Central memory CD8-positive, alpha-beta T cell (primary cell): ENCODE results near the gene IL27RA.

ENCODE experiments used
- ATAC-seq: fragments of 150-1000 bp; cut with Tn5 transposase; replicated peaks from 2 replicates; pipeline ENCODE4 v1.10.0; 2022; ENCODE audit warnings: mild to moderate bottlenecking, moderate FRiP score, moderate number of reproducible peaks; ENCODE audit not compliant: poor library complexity, severe bottlenecking; ENCODE audit errors: extremely low read depth
- DNase-seq, 2 donors: peaks; one replicate each; pipeline ENCODE4 v3.0.0; 2021; ENCODE audit warnings: low spot score in 2 of 2
- H3K27ac Mint-ChIP-seq: one replicate; pipeline ENCODE4 v1.8.0; 2022; ENCODE audit warnings: low read depth, mild to moderate bottlenecking, moderate library complexity, mixed read lengths
- H3K27me3 Mint-ChIP-seq: one replicate; pipeline ENCODE4 v1.8.0; 2022; ENCODE audit warnings: mixed read lengths
- H3K36me3 Mint-ChIP-seq: one replicate; pipeline ENCODE4 v1.8.0; 2022; ENCODE audit warnings: mild to moderate bottlenecking, moderate library complexity, mixed read lengths; ENCODE audit not compliant: insufficient read depth
- H3K4me1 Mint-ChIP-seq: one replicate; pipeline ENCODE4 v1.8.0; 2022; ENCODE audit warnings: mixed read lengths
- H3K4me3 Mint-ChIP-seq: one replicate; pipeline ENCODE4 v1.8.0; 2022; ENCODE audit warnings: mild to moderate bottlenecking, moderate library complexity, mixed read lengths
- H3K9me3 Mint-ChIP-seq: one replicate; pipeline ENCODE4 v1.8.0; 2022; ENCODE audit warnings: mixed read lengths

Gene IL27RA

DNA sequence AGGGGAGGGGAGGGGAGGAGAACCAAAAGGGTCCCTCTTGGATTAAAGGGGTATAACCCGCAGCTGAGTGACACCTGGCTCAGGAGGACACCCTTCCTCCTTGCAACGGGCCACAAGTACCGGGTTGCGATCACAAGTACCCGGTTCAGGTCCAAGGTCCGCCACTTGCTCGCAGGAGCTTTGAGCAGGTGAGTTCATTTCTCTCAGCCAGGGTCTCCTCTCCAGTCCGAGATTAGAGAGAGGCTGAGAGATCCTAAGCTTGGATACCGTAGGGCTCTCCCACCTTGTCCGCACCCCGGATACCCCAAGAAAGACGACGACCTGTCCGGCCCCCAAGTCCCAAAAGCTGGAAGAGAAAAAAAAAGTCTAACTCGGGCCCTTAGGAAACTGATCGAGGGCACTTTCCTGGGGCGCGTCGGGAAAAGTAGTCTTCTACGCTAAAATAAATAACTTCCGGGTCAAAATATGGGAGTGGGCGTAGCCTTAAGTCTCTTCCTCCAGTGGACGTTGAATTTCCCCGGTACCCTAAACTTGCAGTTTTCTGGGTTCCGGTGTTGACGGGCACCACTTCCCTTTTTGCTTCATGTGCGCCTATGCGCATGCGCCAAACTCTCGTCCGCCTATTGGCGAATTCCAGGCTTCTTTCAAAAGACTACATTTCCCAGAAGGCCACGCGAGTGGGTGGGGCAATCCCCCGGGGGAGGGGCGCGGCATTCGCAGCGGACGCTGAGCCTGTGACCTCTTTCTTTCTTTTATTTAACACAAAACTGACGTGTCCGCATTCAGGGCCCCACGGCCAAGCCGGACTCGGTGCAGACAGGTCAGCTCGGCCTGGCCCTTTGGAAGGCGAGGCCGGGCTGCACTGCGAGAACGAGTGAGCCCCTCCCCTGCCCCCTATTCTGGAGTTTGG is 49.6 kb downstream of the IL27RA start:
- Mint-ChIP-seq H3K4me3 (peak overlapping the region; percentile 82), H3K27ac (peak overlapping the region; percentile 94), H3K9me3 (no peaks in the 10 kb centered on the region), H3K36me3 (peaks cover 9% of the 10 kb centered on the region), H3K27me3 (no peaks in the 10 kb centered on the region), H3K4me1 (peaks cover 11% of the 10 kb centered on the region)
- ATAC-seq (peak; percentile 96), DNase-seq (peak; percentile 100)

DNA sequence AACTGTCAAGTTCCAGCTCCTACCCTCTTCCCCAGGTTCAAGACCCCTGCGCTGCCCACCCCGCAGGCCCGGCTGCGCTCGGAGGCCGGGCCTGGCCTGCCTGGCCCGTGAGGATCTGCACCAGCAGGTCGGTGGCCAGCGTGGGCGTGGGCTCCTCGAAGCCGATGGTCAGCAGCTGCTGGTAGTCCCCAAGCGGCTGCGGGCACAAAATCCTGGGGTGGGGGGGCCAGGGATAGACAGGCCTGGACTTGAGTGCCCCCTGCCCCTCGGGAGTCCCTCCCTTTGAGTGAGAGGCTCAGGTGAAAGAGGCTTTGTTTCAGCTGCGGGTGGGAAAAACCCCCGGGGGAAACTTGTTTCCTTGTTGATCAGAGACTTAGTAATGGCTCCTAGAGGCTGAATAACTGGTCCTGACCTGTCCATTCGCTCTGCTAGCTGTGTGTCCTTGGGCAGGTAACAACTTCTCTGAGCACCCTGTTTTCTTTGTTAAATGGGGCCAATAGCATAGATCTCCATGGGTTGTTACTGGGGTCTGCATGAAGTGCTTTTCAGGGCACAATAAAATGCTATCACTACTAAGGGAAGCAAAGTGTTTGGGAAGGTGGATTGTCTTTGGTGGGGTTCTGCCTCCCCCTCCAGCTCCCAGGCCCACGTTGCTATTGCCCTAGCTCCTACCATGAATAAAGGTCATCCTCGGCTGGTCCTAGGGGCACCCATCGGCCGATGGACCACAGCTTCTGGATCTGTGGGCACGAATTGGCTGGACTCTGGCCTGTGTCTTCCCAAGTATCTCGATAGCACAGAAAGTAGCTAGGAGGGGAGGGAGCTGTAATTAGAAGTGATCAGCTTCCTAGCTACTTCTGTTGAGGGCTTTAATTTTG is 50.5 kb downstream of the IL27RA start:
- Mint-ChIP-seq H3K36me3 (peaks cover 7% of the 10 kb centered on the region), H3K4me3 (peak overlapping the region; percentile 82), H3K9me3 (no peaks in the 10 kb centered on the region), H3K27ac (peak overlapping the region; percentile 94), H3K27me3 (no peaks in the 10 kb centered on the region), H3K4me1 (peaks cover 11% of the 10 kb centered on the region)
- ATAC-seq (peak; percentile 34), DNase-seq (no peak)

DNA sequence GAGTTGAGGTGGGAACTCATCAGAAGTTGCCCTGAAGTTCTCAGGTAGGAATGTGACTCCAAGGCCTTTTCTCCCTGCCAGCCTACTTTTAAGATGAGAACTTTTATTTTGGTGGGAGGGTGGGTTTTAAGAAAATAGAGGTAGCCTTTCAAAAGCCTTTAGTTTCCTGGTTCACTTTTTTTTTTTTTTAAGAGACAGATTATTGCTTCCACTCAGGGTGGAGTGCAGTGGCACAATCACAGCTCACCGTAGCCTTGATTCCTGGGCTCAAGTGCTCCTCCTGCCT is 51.1 kb downstream of the IL27RA start:
- Mint-ChIP-seq H3K36me3 (peaks cover 7% of the 10 kb centered on the region), H3K27me3 (no peaks in the 10 kb centered on the region), H3K9me3 (no peaks in the 10 kb centered on the region), H3K4me1 (peaks cover 11% of the 10 kb centered on the region), H3K27ac (no peak overlapping the region), H3K4me3 (peak overlapping the region; percentile 82)
- ATAC-seq (no peak), DNase-seq (no peak)

DNA sequence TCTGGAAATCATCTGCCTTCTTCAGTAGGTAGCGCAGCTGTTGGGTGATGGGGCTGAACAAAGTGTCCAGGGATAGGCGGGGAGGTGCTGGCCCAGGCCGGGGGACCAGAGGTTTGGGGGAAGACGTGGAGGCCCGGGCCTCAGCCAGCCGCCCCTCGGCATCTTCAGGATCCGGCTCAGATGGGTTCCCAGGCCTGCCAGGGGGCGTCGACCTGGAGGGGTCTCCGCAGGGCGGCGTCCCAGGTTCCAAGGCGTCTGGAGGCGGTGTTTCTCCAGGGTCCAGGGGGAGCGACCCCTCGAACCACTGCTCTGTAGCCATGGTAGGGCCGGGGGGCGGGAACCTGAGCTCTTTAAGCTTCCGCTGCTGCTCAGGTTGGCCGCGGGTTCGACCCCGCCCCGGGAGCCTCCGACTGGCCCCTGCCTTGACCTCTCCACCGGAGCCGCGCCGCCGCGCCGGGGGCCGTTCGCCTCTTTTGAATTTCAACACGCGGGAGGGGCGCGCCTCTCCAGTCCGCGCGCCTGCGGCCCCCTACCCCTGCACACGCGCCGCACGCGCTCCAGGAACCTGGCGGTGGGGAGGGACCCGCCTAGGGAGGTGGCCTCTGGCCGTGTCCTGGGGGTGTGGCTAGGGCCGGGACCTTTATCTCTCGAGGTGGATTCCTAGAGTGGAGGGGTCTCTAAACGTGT is 53.9 kb downstream of the IL27RA start, which contains the start of gene C19orf67:
C19orf67 (minus strand) TSS at position 475 of the 687 bp plus-strand sequence; CDS start at position 319, 156 bp downstream.
- ATAC-seq (no peak), DNase-seq (no peak)
- Mint-ChIP-seq H3K36me3 (peaks cover 20% of the 10 kb centered on the region), H3K4me3 (no peak within 1 kb of the TSS), H3K9me3 (no peaks in the 10 kb centered on the region), H3K27me3 (no peaks in the 10 kb centered on the region), H3K27ac (no peak within 1 kb of the TSS), H3K4me1 (peaks cover 17% of the 10 kb centered on the region)

DNA sequence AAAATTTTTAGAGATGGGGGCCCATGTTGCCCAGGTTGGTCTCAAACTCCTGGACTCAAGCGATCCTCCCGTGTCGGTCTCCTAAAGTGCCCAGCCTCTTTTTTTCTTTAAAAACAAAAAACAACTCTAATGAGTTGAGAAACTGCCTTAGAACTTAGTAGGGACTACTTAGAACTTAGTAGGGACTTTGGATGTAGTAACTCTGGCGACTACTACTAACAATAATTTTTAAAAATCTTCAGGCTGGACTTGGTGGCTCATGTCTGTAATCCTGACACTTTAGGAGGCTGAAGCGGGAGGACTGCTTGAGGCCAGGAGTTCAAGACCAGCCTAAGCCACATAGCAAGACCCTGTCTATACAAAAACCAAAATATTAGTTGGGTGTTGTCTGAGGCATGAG is 54.5 kb downstream of the IL27RA start:
- Mint-ChIP-seq H3K27ac (no peak overlapping the region), H3K4me1 (peaks cover 11% of the 10 kb centered on the region), H3K36me3 (peaks cover 20% of the 10 kb centered on the region), H3K9me3 (no peaks in the 10 kb centered on the region), H3K27me3 (no peaks in the 10 kb centered on the region), H3K4me3 (no peak overlapping the region)
- ATAC-seq (no peak), DNase-seq (no peak)

DNA sequence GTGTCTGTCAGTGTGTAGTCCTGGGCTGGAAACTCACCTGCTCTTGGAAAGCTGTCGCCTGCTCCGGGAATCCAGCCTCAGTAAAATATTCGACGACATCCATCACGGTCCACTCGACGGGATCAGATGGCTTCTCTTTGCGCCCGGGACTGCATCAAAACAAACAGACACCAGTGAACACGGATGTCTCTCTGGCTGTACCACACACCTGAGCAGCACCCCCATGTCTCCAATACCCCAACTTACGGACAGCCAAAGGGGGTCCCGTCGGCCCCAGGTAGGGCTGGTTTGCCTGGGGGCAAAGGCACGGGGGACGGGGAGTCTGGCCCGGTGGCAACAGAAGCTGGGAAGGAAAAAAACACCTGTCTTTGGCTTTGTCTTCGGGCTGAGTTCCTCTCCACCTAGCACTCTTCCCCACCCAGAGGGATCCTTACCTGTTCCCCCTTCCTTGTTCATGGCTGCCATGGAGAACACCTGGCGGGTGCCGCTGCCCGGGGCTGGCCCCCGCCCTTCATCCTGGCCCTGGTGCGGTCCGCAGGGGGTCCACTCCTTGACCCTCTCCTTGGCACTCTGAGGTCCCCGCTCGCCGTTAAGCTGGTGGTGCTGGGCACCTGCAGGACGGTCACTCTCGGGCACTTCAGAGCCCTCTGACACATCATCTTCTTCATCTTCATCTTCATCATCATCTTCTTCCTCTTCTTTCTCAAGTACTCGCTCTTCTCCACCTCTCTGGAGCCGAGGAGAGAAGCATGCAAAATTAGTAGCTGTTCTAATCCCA is 57.3 kb downstream of the IL27RA start:
- H3K27me3 Mint-ChIP-seq: no peaks in the 10 kb centered on the region
- DNase-seq (no peak), ATAC-seq (no peak)
- H3K36me3 Mint-ChIP-seq: peaks cover 23% of the 10 kb centered on the region
- no peak overlapping the region for H3K27ac Mint-ChIP-seq
- H3K9me3 Mint-ChIP-seq: no peaks in the 10 kb centered on the region
- peaks cover 17% of the 10 kb centered on the region for H3K4me1 Mint-ChIP-seq
- peak overlapping the region; percentile 73 for H3K4me3 Mint-ChIP-seq

DNA sequence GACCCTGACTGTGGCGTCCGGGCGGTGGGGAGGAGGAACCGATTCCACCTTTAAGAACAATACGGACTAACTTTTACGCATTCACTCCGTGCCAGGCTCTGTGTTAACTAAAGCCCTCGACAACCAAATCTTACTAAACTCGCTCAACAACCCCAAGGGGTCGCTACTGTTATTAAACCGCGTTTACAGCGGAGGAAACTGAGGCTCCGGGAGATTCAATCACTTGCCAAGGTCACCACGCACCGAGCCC is 57.8 kb downstream of the IL27RA start:
- Mint-ChIP-seq H3K9me3 (no peaks in the 10 kb centered on the region), H3K36me3 (peaks cover 23% of the 10 kb centered on the region), H3K27ac (no peak overlapping the region), H3K4me3 (peak overlapping the region; percentile 73), H3K27me3 (no peaks in the 10 kb centered on the region), H3K4me1 (peaks cover 17% of the 10 kb centered on the region)
- ATAC-seq (no peak), DNase-seq (no peak)

DNA sequence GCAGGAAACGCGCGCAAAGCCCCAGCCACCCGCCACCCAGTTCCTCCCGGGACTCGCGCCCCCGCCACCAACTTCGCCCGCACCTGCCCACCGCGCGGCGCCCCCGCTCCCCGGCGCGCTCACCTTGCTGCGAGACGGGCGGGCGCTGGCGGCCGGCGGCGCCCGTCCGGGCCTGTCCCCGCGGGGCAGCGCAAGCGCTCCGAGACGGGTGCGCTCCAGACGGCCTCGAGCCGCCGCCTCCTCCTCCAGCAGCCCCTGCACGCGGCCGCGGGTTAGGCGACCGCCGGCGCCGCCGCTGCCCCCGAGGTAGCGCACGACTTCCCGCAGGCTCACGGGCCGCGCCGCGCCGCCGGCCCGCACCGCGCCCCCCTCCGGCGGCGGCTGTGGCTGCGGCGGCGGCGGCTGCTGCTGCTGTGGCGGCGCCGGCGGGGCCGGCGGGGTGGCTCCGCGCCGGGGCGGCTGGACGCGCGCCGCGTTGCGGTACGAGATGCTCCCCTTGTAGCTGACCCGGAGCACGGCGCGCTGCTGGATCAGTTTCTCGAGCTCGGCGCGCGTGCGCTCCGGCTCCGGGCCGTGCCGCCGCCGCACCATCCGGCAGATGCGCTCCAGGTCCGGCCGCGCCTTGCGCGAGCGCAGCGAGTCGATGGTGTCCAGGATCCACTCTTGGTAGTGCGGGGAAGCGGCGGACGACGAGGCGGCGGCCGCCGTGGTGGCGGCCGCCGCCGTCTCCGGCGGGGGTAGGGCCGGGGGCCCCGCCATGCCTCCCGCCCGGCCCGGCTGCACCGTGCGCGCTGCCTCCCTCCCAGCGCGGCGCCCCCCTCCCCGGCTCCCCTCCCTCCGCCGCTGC is 58.3 kb downstream of the IL27RA start:
- Mint-ChIP-seq H3K27ac (peak overlapping the region; percentile 89), H3K36me3 (peaks cover 26% of the 10 kb centered on the region), H3K4me3 (peak overlapping the region; percentile 82), H3K4me1 (peaks cover 17% of the 10 kb centered on the region), H3K9me3 (no peaks in the 10 kb centered on the region), H3K27me3 (no peaks in the 10 kb centered on the region)
- ATAC-seq (peak; percentile 21), DNase-seq (peak in 1 of 2 donors; percentile 30)

DNA sequence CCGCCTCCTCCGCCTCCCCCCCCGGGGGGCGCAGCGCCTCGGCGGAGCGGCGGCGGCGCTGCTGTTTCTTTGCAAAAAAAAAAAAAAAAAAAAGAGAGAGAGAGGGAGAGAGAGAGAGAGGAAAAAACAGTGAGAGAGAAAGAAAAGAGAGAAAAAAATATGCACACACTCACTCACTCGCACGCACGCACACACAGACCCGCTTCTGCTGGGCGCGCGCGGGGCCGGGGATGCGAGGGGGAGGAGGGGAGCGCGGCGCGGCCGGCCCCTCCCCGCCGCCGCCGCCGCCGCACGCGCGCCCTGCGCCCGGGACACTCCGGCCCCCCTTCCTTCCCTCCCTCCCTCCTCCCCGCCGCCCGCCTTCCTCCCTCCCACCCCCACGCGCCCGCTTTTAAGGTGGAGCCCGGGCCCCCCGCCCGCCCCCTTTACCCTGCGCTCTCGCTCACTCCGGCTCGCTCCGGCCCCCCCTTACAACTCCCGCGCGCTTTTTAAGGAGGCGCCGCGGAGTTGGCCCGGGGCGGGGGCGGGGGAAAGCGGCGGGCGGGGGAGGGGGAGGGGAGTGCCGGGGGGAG is 59.0 kb downstream of the IL27RA start, which contains the start of gene SAMD1:
SAMD1 (minus strand) TSS at position 243 of the 572 bp plus-strand sequence.
- Mint-ChIP-seq H3K27ac (peak within 1 kb of the TSS; percentile 95), H3K9me3 (no peaks in the 10 kb centered on the region)

DNA sequence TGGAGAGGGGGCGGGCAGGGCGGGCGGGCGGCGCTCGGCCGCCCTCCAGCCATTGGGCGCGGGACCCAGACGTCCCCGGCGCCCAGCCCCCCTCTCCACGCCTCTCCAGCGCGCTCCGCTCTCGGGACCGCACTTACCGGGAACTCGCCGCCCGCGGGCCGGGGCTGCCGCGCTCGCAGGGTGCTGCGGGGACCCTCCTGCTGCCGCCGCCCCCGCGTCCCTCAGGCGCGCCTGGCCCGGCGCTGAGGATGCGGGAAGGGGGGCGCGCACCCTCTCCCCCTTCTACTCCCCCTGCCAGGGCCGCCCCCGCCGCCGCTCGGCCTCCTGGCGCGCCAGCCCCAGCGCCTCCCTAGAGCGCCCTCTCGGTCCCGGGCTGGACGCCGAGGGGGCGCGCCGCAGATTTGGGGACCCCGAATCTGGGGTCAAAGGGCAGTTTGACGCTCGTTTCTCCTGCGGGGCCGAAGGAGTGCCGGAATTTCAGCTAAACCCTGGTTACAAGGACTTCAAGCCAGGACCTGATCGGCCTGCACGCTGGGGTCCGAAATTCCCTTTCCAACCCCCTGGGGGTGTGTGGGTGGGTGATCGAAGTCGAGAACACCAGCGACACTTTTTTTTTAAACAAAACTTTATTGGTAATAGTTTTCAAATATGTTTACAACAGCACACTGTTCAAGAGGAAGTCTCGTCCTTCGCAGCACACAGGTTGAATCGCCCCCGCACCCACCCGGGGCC is 59.7 kb downstream of the IL27RA start:
- Mint-ChIP-seq H3K4me3 (peak overlapping the region; percentile 97), H3K9me3 (no peaks in the 10 kb centered on the region), H3K27ac (peak overlapping the region; percentile 95), H3K4me1 (peaks cover 17% of the 10 kb centered on the region), H3K36me3 (peaks cover 26% of the 10 kb centered on the region), H3K27me3 (no peaks in the 10 kb centered on the region)
- peak; percentile 57 to 65 for DNase-seq
- ATAC-seq: peak; percentile 47

More for the DNA sequence above, 59.0 kb downstream of the IL27RA start, which contains the start of gene SAMD1:
- ATAC-seq (peak; percentile 66), DNase-seq (peak in 1 of 2 donors; percentile 64)
- Mint-ChIP-seq H3K27me3 (no peaks in the 10 kb centered on the region), H3K4me1 (peaks cover 17% of the 10 kb centered on the region), H3K4me3 (peak within 1 kb of the TSS; percentile 97), H3K36me3 (peaks cover 26% of the 10 kb centered on the region)
